SK-N-SH (cell line): ENCODE data around the gene BACE2. TPM values are rescaled to one million over a fixed set of nuclear protein-coding genes. Genes with fewer than 3 reads are reported as not detected.

Experiments
- CTCF ChIA-PET: fragments of 300-600, 350-600 bp; formaldehyde crosslinking; extraction: SDS; loops from one replicate; lab custom pipeline; 2021; lab: Yijun Ruan, JAX
- POLR2A ChIA-PET: fragments of 350-600 bp; sonication (Branson Sonifier 250); formaldehyde crosslinking; extraction: SDS; loops from one replicate; lab custom pipeline; 2020; ENCODE audit warnings: antibody characterized with exemption, inconsistent platforms; lab: Yijun Ruan, JAX
- DNase-seq: peaks from one replicate; pipeline ENCODE4 v3.0.0; 2012
- H2AFZ ChIP-seq: fragments of 200-600 bp; sonication (generic); 2 replicates; pipeline ENCODE4 v1.8.1; 2016; ENCODE audit warnings: antibody characterized with exemption, mild to moderate bottlenecking, low read depth
- H3F3A ChIP-seq: fragments of 200-600 bp; sonication (generic); replicated peaks from 2 replicates; pipeline ENCODE3; 2016; ENCODE audit warnings: antibody characterized with exemption, mild to moderate bottlenecking; ENCODE audit not compliant: insufficient read depth
- H3K27ac ChIP-seq, 2 experiments: fragments of 200-500 bp in 1 of 2; fragments of 200-600 bp in 1 of 2; sonication (Bioruptor generic) in 1 of 2; sonication (generic), shearing (Covaris generic) in 1 of 2; 2 replicates each; pipeline versions ENCODE4 v1.5.1 to v1.6.1; 2014 to 2016; ENCODE audit warnings: low read depth in 2 of 2, inconsistent platforms in 1 of 2, low read length in 1 of 2, mild to moderate bottlenecking in 1 of 2, mixed read lengths in 1 of 2
- H3K27me3 ChIP-seq: fragments of 200-600 bp; sonication (generic), shearing (Covaris generic); 2 replicates; pipeline ENCODE4 v1.6.1; 2016; ENCODE audit warnings: mixed run types; ENCODE audit not compliant: insufficient read depth
- H3K36me3 ChIP-seq, 2 experiments: fragments of 200-500 bp in 1 of 2; fragments of 200-600 bp in 1 of 2; sonication (Bioruptor generic) in 1 of 2; sonication (generic) in 1 of 2; replicated peaks in 1 of 2; 2 replicates each; pipeline versions ENCODE3 to v1.5.1; 2014 to 2016; ENCODE audit warnings: low read length in 1 of 2, mild to moderate bottlenecking in 1 of 2; ENCODE audit not compliant: insufficient read depth in 2 of 2, control insufficient read depth in 1 of 2
- H3K4me1 ChIP-seq, 2 experiments: fragments of 200-500 bp in 1 of 2; fragments of 200-600 bp in 1 of 2; sonication (Bioruptor generic) in 1 of 2; sonication (generic), shearing (Covaris generic) in 1 of 2; 2 replicates each; pipeline versions ENCODE4 v1.5.1 to v1.6.1; 2014 to 2016; ENCODE audit warnings: low read depth in 1 of 2, low read length in 1 of 2, mixed run types in 1 of 2; ENCODE audit not compliant: insufficient read depth in 2 of 2, control insufficient read depth in 1 of 2
- H3K4me2 ChIP-seq: fragments of 200-600 bp; sonication (generic), shearing (Covaris generic); 2 replicates; pipeline ENCODE4 v1.6.1; 2017; ENCODE audit warnings: mixed run types
- H3K4me3 ChIP-seq, 2 experiments: fragments of 200-500 bp in 1 of 2; fragments of 200-600 bp in 1 of 2; sonication (Bioruptor generic) in 1 of 2; sonication (generic), shearing (Covaris generic) in 1 of 2; 2 replicates each; pipeline versions ENCODE4 v1.5.1 to v1.8.1; 2014 to 2016; ENCODE audit warnings: low read depth in 2 of 2, inconsistent platforms in 1 of 2, low read length in 1 of 2, mild to moderate bottlenecking in 1 of 2, mixed read lengths in 1 of 2, moderate library complexity in 1 of 2
- H3K79me2 ChIP-seq: fragments of 200-600 bp; sonication (generic); 2 replicates; pipeline ENCODE4 v1.8.1; 2017; ENCODE audit warnings: mild to moderate bottlenecking; ENCODE audit not compliant: insufficient read depth
- H3K9ac ChIP-seq: fragments of 200-600 bp; sonication (generic); 2 replicates; pipeline ENCODE4 v1.6.1; 2017; ENCODE audit warnings: mixed run types
- H3K9me2 ChIP-seq: fragments of 200-600 bp; sonication (generic); 2 replicates; pipeline ENCODE4 v1.6.1; 2017; ENCODE audit warnings: mixed run types
- H3K9me3 ChIP-seq: fragments of 200-600 bp; sonication (generic); 2 replicates; pipeline ENCODE4 v1.6.1; 2017; ENCODE audit warnings: mixed run types, mild to moderate bottlenecking, moderate library complexity
- H4K20me1 ChIP-seq: fragments of 200-600 bp; sonication (generic); 2 replicates; pipeline ENCODE4 v1.6.1; 2017; ENCODE audit warnings: mild to moderate bottlenecking, mixed run types; ENCODE audit not compliant: insufficient read depth
- CHD2 ChIP-seq: fragments of 150-350 bp; IDR thresholded peaks from 2 replicates; pipeline ENCODE4 v1.6.1; 2018; ENCODE audit warnings: low read length; ENCODE audit not compliant: partially characterized antibody
- CTCF ChIP-seq: fragments of 200-600 bp; sonication (generic); IDR thresholded peaks from 2 replicates; pipeline ENCODE4 v1.6.1; 2017; ENCODE audit warnings: antibody characterized with exemption, mild to moderate bottlenecking, moderate library complexity
- FOSL2 ChIP-seq: IDR thresholded peaks from 2 replicates; pipeline ENCODE4 v1.4.0; 2012; ENCODE audit warnings: low read depth, mild to moderate bottlenecking, moderate library complexity, borderline replicate concordance
- FOXJ3 ChIP-seq: sonication (generic); formaldehyde crosslinking; IDR thresholded peaks from 2 replicates; pipeline ENCODE4 v1.5.1; 2020; ENCODE audit warnings: mild to moderate bottlenecking, missing genetic modification reagents
- GABPA ChIP-seq: IDR thresholded peaks from 2 replicates; pipeline ENCODE4 v1.4.0; 2012; ENCODE audit warnings: low read depth, mild to moderate bottlenecking
- JUND ChIP-seq: IDR thresholded peaks from 2 replicates; pipeline ENCODE4 v1.4.0; 2012
- MAX ChIP-seq: IDR thresholded peaks from 2 replicates; pipeline ENCODE4 v1.4.0; 2012; ENCODE audit warnings: low read depth
- MXI1 ChIP-seq: IDR thresholded peaks from 2 replicates; pipeline ENCODE4 v1.6.1; 2012; ENCODE audit warnings: mild to moderate bottlenecking, low read depth, low read length, improper control_type of control experiment
- POLR2AphosphoS5 ChIP-seq: IDR thresholded peaks from 2 replicates; pipeline ENCODE4 v1.6.1; 2012; ENCODE audit warnings: low read depth, low read length
- RAD21 ChIP-seq: IDR thresholded peaks from 2 replicates; pipeline ENCODE4 v1.6.1; 2012; ENCODE audit warnings: mild to moderate bottlenecking, low read length
- RCOR1 ChIP-seq: fragments of 150-350 bp; IDR thresholded peaks from 2 replicates; pipeline ENCODE4 v1.6.1; 2017; ENCODE audit warnings: antibody characterized with exemption, low read length
- RFX5 ChIP-seq: IDR thresholded peaks from 2 replicates; pipeline ENCODE4 v1.6.1; 2012; ENCODE audit warnings: mild to moderate bottlenecking, improper control_type of control experiment, low read length
- SIN3A ChIP-seq: IDR thresholded peaks from 2 replicates; pipeline ENCODE4 v1.6.1; 2012; ENCODE audit warnings: low read depth, mild to moderate bottlenecking, low read length, moderate library complexity, borderline replicate concordance
- TCF12 ChIP-seq: IDR thresholded peaks from 2 replicates; pipeline ENCODE4 v1.4.0; 2012
- USF2 ChIP-seq: fragments of 150-350 bp; IDR thresholded peaks from 2 replicates; pipeline ENCODE4 v1.6.1; 2017; ENCODE audit warnings: antibody characterized with exemption, low read length, low read depth, borderline replicate concordance
- ZBTB33 ChIP-seq: IDR thresholded peaks from 2 replicates; pipeline ENCODE4 v1.4.0; 2012; ENCODE audit warnings: low read depth, borderline replicate concordance
- WGBS: methylation state at CpG from one replicate; pipeline ENCODE4 v1.1.6; 2017; ENCODE audit warnings: low lambda C conversion rate; 5-methylcytosine and 5-hydroxymethylcytosine counted together
- polyA plus RNA-seq, 3 experiments: library from polyadenylated mRNA; depleted of rRNA; stranded (reverse); fragments of >200 nt; gene quantifications; 2 replicates each; pipeline ENCODE4 v1.2.3, GENCODE V29; 2012

The BACE2 gene
- polyA plus RNA-seq, 1 of the 3 experiments (the other 2 are of a cell fraction), result 23.4 TPM

- no peak overlapping the region for H3K27ac ChIP-seq
- H3K9ac ChIP-seq, result no peak overlapping the region
- no peak for DNase-seq
- H3K79me2 ChIP-seq, result no peaks in the 10 kb centered on the region
- CTCF ChIA-PET, result no interaction called here
- no peaks in the 10 kb centered on the region for H3K9me2 ChIP-seq
- H4K20me1 ChIP-seq, result no peaks in the 10 kb centered on the region
- H3F3A ChIP-seq, result no peaks in the 10 kb centered on the region
- no peak overlapping the region for H3K4me2 ChIP-seq
- H3K4me3 ChIP-seq, result no peak overlapping the region
- H3K27me3 ChIP-seq, result no peaks in the 10 kb centered on the region
- H2AFZ ChIP-seq, result no peak overlapping the region
- TF ChIP-seq SIN3A, result no peak
- TF ChIP-seq FOXJ3, result no peak
- TF ChIP-seq ZBTB33, result no peak
- TF ChIP-seq FOSL2, result no peak
- TF ChIP-seq RAD21, result no peak
- TF ChIP-seq RCOR1, result no peak
- TF ChIP-seq RFX5, result no peak
- no peak for TF ChIP-seq MXI1
- TF ChIP-seq CTCF, result no peak
- no peaks in the 10 kb centered on the region for H3K36me3 ChIP-seq
- no peaks in the 10 kb centered on the region for H3K4me1 ChIP-seq
- POLR2A ChIA-PET, result no interaction called here
- H3K9me3 ChIP-seq, result no peaks in the 10 kb centered on the region
- WGBS, result 3% methylated on average over 1 of the region's 1 CpG
These were observed 135.0 kb downstream of the BACE2 start for GRCh38 chr21:41302976-41303375.

- ChIA-PET POLR2A (no interaction called here), CTCF (no interaction called here)
- no peaks in the 10 kb centered on the region for H3K4me1 ChIP-seq
- H3K27me3 ChIP-seq, result no peaks in the 10 kb centered on the region
- H3K79me2 ChIP-seq, result no peaks in the 10 kb centered on the region
- no peaks in the 10 kb centered on the region for H3F3A ChIP-seq
- no peak overlapping the region for H3K4me3 ChIP-seq
- H3K9me3 ChIP-seq, result no peaks in the 10 kb centered on the region
- H3K9ac ChIP-seq, result no peak overlapping the region
- H3K9me2 ChIP-seq, result no peaks in the 10 kb centered on the region
- no peaks in the 10 kb centered on the region for H3K36me3 ChIP-seq
- no peak overlapping the region for H3K4me2 ChIP-seq
- no peak overlapping the region for H2AFZ ChIP-seq
- WGBS, result 75% methylated on average over 12 of the region's 40 CpGs
- DNase-seq, result no peak
- no peaks in the 10 kb centered on the region for H4K20me1 ChIP-seq
- H3K27ac ChIP-seq, result no peak overlapping the region
- TF ChIP-seq TCF12 (no peak), JUND (no peak), MAX (no peak), USF2 (no peak), POLR2AphosphoS5 (no peak), GABPA (no peak), CHD2 (no peak)
These were observed 136.2 kb downstream of the BACE2 start for GRCh38 chr21:41304068-41304720.
